HepG2 (cell line): ENCODE results near the gene SPON2. TPM values are rescaled to one million over a fixed set of nuclear protein-coding genes. Genes with fewer than 3 reads are reported as not detected.

ENCODE experiments used
- AGO2 ChIP-seq: fragments of 200-400 bp; formaldehyde crosslinking; optimal IDR thresholded peaks from 2 replicates; pipeline ENCODE3; 2017; ENCODE audit warnings: mild to moderate bottlenecking, low read depth, low read length, moderate library complexity
- ATF7 ChIP-seq, 2 experiments: fragments of 450-650 bp in 1 of 2; sonication (generic) in 1 of 2; formaldehyde crosslinking in 1 of 2; IDR thresholded peaks; 2 replicates each; pipeline versions ENCODE4 v1.4.0 to v1.6.1; 2016 to 2020; ENCODE audit warnings: antibody characterized with exemption in 1 of 2, mild to moderate bottlenecking in 1 of 2, missing genetic modification reagents in 1 of 2
- GFI1 ChIP-seq: sonication (generic); formaldehyde crosslinking; IDR thresholded peaks from 2 replicates; pipeline ENCODE4 v1.5.0; 2020; ENCODE audit warnings: missing genetic modification reagents, mild to moderate bottlenecking, borderline replicate concordance
- JUNB ChIP-seq: sonication (generic); formaldehyde crosslinking; IDR thresholded peaks from 2 replicates; pipeline ENCODE4 v1.8.0; 2022; ENCODE audit warnings: missing genetic modification reagents, mild to moderate bottlenecking, borderline replicate concordance
- MED1 ChIP-seq: sonication (generic); formaldehyde crosslinking; IDR thresholded peaks from 2 replicates; pipeline ENCODE4 v1.4.0; 2020; ENCODE audit warnings: missing genetic modification reagents
- MIER3 ChIP-seq: IDR thresholded peaks from 2 replicates; pipeline ENCODE4 v1.6.1; 2016; ENCODE audit warnings: missing compliant biosample characterization, borderline replicate concordance
- NKX3-1 ChIP-seq: sonication (generic); formaldehyde crosslinking; IDR thresholded peaks from 2 replicates; pipeline ENCODE4 v1.5.0; 2020; ENCODE audit warnings: missing genetic modification reagents
- PHB2 ChIP-seq: fragments of 450-650 bp; IDR thresholded peaks from 2 replicates; pipeline ENCODE4 v1.6.1; 2018; ENCODE audit not compliant: partially characterized antibody
- PHF20 ChIP-seq: sonication (generic); formaldehyde crosslinking; IDR thresholded peaks from 2 replicates; pipeline ENCODE4 v1.5.0; 2020; ENCODE audit warnings: mild to moderate bottlenecking, missing genetic modification reagents
- RBFOX2 ChIP-seq: fragments of 200-400 bp; formaldehyde crosslinking; IDR thresholded peaks from 2 replicates; pipeline ENCODE4 v1.6.1; 2017; ENCODE audit warnings: low read depth, mild to moderate bottlenecking, low read length
- TCF12 ChIP-seq, 2 experiments: fragments of 450-650 bp in 1 of 2; sonication (generic) in 1 of 2; formaldehyde crosslinking in 1 of 2; IDR thresholded peaks; 2 replicates each; pipeline versions ENCODE4 v1.6.1 to v1.8.0; 2017 to 2022; ENCODE audit warnings: antibody characterized with exemption in 1 of 2, mild to moderate bottlenecking in 1 of 2, missing genetic modification reagents in 1 of 2, moderate library complexity in 1 of 2
- ZNF253 ChIP-seq: sonication (generic); formaldehyde crosslinking; IDR thresholded peaks from 2 replicates; pipeline ENCODE4 v1.8.0; 2022; ENCODE audit warnings: mild to moderate bottlenecking, missing genetic modification reagents, borderline replicate concordance
- ZNF431 ChIP-seq: sonication (generic); formaldehyde crosslinking; IDR thresholded peaks from 2 replicates; pipeline ENCODE4 v1.9.0; 2022; ENCODE audit warnings: missing genetic modification reagents, low read depth, mild to moderate bottlenecking, borderline replicate concordance
- ZNF7 ChIP-seq: IDR thresholded peaks from 2 replicates; pipeline ENCODE4 v1.6.1; 2016; ENCODE audit warnings: missing biosample characterization, missing genetic modification reagents
- ZNF766 ChIP-seq: sonication (generic); formaldehyde crosslinking; IDR thresholded peaks from 2 replicates; pipeline ENCODE4 v1.5.0; 2020; ENCODE audit warnings: missing genetic modification reagents, borderline replicate concordance
- ZNF777 ChIP-seq: sonication (generic); formaldehyde crosslinking; IDR thresholded peaks from 2 replicates; pipeline ENCODE4 v1.4.0; 2020; ENCODE audit warnings: missing genetic modification reagents
- ZSCAN25 ChIP-seq: sonication (generic); formaldehyde crosslinking; IDR thresholded peaks from 2 replicates; pipeline ENCODE4 v1.8.0; 2022; ENCODE audit warnings: mild to moderate bottlenecking, missing genetic modification reagents
- polyA plus RNA-seq, 8 experiments: library from polyadenylated mRNA; depleted of rRNA in 3 of 8; stranded (reverse) in 7 of 8; unstranded in 1 of 8; fragments of >200 nt; fragmentation: Illumina TruSeq in 4 of 8; extraction: Trizol in 4 of 8; gene quantifications; 2 replicates each; pipeline versions ENCODE4 v1.2.1 to v1.2.3, GENCODE V29; 2011 to 2016; ENCODE audit warnings: low read depth in 4 of 8, missing spikeins in 1 of 8, mixed read lengths in 1 of 8; ENCODE audit not compliant: insufficient read depth in 1 of 8
- total RNA-seq, 5 experiments: library from RNA; depleted of rRNA; stranded (reverse); fragments of >200 nt; fragmentation: Illumina TruSeq; extraction: Trizol; gene quantifications; 2 replicates each; pipeline ENCODE4 v1.2.3, GENCODE V29; 2016; ENCODE audit warnings: low read depth in 1 of 5
- TF ChIP-seq, protein P1 (sequence below): sonication (generic); formaldehyde crosslinking; IDR thresholded peaks from 2 replicates; pipeline ENCODE4 v1.9.0; 2022; ENCODE audit warnings: missing genetic modification reagents, mild to moderate bottlenecking, borderline replicate concordance
- TF ChIP-seq, protein P2 (sequence below): fragments of 450-650 bp; IDR thresholded peaks from 2 replicates; pipeline ENCODE4 v1.6.1; 2016
- TF ChIP-seq, protein P3 (sequence below), 2 experiments: sonication (generic) in 1 of 2; formaldehyde crosslinking in 1 of 2; IDR thresholded peaks; 2 replicates each; pipeline versions ENCODE4 v1.4.0 to v1.6.1; 2016 to 2020; ENCODE audit warnings: borderline replicate concordance in 1 of 2, low read depth in 1 of 2, mild to moderate bottlenecking in 1 of 2, missing genetic modification reagents in 1 of 2
- TF ChIP-seq, protein P4 (sequence below): IDR thresholded peaks from 2 replicates; pipeline ENCODE4 v1.6.1; 2016; ENCODE audit warnings: missing genetic modification reagents, missing compliant biosample characterization

The SPON2 gene
- total and polyA plus RNA-seq, 2 of the 13 experiments (the other 11 are each of a cell fraction or from before 2014, with no cell fraction given) = 17.4 to 55.2 TPM

DNA sequence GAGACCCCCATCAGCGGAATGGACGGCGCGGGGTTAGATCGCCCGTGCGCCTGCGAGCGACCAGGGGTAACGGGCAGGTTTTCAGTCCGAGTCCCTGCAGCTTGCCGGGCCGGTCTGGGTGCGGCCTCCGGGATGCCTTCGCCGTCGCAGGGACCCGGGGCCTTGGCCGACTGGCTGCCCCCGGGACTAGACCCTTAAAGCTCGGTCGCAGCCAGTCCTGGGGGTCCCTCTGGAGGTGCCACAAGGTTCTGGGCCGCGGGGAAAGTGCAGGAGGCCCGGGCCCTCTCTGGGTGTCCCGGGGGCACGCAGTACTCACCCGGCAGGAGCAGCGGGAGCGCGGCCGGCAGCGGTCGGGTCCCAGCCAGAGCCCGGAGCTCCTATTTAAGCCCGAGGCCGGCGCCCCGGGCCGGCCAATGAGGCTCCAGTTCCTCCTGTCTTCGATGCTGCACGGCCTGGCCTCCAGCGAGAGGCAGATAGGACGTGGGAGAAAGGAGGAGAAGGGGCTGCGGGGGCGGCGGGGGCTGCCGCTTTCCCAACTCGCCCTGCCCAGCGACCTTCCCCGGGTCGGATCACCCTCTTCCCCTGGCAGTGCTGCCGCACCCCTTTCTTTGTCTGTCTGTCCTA is at the start of gene SPON2 (continued):
- TF ChIP-seq, protein P1, sequence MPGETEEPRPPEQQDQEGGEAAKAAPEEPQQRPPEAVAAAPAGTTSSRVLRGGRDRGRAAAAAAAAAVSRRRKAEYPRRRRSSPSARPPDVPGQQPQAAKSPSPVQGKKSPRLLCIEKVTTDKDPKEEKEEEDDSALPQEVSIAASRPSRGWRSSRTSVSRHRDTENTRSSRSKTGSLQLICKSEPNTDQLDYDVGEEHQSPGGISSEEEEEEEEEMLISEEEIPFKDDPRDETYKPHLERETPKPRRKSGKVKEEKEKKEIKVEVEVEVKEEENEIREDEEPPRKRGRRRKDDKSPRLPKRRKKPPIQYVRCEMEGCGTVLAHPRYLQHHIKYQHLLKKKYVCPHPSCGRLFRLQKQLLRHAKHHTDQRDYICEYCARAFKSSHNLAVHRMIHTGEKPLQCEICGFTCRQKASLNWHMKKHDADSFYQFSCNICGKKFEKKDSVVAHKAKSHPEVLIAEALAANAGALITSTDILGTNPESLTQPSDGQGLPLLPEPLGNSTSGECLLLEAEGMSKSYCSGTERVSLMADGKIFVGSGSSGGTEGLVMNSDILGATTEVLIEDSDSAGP (CRISPR knock-in tag) = 0 out of 2 replicates have a peak, but pooled peaks have one; percentile 56
- TF ChIP-seq ZNF777 (CRISPR knock-in tag) (peak; percentile 90), GFI1 (CRISPR knock-in tag) (no peak), MED1 (CRISPR knock-in tag) (0 out of 2 replicates have a peak, but pooled peaks have one; percentile 6), TCF12 (IDR thresholded peaks at IDR 0.05) (no peak), TCF12 (CRISPR knock-in tag; IDR thresholded peaks at IDR 0.05) (no peak), ZSCAN25 (CRISPR knock-in tag) (peak; percentile 92), ZNF253 (CRISPR knock-in tag) (0 out of 2 replicates have a peak, but pooled peaks have one; percentile 39), AGO2 (peak; percentile 90), ZNF766 (CRISPR knock-in tag) (no peak), MIER3 (no peak), NKX3-1 (CRISPR knock-in tag) (no peak), ZNF431 (CRISPR knock-in tag) (no peak), ZNF7 (no peak), PHB2 (no peak), PHF20 (CRISPR knock-in tag) (no peak), RBFOX2 (peak; percentile 79), JUNB (CRISPR knock-in tag) (no peak), ATF7 (IDR thresholded peaks at IDR 0.05) (no peak), ATF7 (CRISPR knock-in tag; IDR thresholded peaks at IDR 0.05) (no peak)
- TF ChIP-seq, protein P2, sequence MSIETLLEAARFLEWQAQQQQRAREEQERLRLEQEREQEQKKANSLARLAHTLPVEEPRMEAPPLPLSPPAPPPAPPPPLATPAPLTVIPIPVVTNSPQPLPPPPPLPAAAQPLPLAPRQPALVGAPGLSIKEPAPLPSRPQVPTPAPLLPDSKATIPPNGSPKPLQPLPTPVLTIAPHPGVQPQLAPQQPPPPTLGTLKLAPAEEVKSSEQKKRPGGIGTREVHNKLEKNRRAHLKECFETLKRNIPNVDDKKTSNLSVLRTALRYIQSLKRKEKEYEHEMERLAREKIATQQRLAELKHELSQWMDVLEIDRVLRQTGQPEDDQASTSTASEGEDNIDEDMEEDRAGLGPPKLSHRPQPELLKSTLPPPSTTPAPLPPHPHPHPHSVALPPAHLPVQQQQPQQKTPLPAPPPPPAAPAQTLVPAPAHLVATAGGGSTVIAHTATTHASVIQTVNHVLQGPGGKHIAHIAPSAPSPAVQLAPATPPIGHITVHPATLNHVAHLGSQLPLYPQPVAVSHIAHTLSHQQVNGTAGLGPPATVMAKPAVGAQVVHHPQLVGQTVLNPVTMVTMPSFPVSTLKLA = no peak
- TF ChIP-seq, protein P3, sequence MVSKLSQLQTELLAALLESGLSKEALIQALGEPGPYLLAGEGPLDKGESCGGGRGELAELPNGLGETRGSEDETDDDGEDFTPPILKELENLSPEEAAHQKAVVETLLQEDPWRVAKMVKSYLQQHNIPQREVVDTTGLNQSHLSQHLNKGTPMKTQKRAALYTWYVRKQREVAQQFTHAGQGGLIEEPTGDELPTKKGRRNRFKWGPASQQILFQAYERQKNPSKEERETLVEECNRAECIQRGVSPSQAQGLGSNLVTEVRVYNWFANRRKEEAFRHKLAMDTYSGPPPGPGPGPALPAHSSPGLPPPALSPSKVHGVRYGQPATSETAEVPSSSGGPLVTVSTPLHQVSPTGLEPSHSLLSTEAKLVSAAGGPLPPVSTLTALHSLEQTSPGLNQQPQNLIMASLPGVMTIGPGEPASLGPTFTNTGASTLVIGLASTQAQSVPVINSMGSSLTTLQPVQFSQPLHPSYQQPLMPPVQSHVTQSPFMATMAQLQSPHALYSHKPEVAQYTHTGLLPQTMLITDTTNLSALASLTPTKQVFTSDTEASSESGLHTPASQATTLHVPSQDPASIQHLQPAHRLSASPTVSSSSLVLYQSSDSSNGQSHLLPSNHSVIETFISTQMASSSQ (IDR thresholded peaks at IDR 0.05; ENCODE audit: low read depth) = no peak
- TF ChIP-seq, protein P3 (CRISPR knock-in tag; IDR thresholded peaks at IDR 0.05; ENCODE audit: borderline replicate concordance) = no peak
- TF ChIP-seq, protein P4, sequence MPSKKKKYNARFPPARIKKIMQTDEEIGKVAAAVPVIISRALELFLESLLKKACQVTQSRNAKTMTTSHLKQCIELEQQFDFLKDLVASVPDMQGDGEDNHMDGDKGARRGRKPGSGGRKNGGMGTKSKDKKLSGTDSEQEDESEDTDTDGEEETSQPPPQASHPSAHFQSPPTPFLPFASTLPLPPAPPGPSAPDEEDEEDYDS (CRISPR knock-in tag) = peak; percentile 50; the same call in 1 of the 2 replicates
